ENCODE data around the gene ZG16.

GRCh38 chr16:29809031-29809747 is 31.1 kb downstream of the ZG16 start:
- TF ChIP-seq CTCF (IDR thresholded peaks at IDR 0.05) (no peak), POLR2A (IDR thresholded peaks at IDR 0.05) (no peak)
